NT2/D1 (cell line): ENCODE results near the gene FHOD3.

Experiments
- SUZ12 ChIP-seq: IDR thresholded peaks from 2 replicates; pipeline ENCODE4 v1.6.1; 2011; ENCODE audit not compliant: insufficient read length, insufficient read depth; ENCODE audit errors: extremely low read depth
- YY1 ChIP-seq: IDR thresholded peaks from 2 replicates; pipeline ENCODE4 v1.6.1; 2011; ENCODE audit not compliant: insufficient read length, insufficient read depth
- ZNF274 ChIP-seq: IDR thresholded peaks from 2 replicates; pipeline ENCODE4 v1.6.1; 2011; ENCODE audit warnings: mild to moderate bottlenecking, low read depth, low read length

- TF ChIP-seq YY1 (no peak), ZNF274 (no peak), SUZ12 (no peak)
These were observed 13.2 kb upstream of the FHOD3 start for GRCh38 chr18:36284268-36284667.
